H1 (cell line): ENCODE data around the gene PTPRG. TPM values are rescaled to one million over a fixed set of nuclear protein-coding genes. Genes with fewer than 3 reads are reported as not detected.
"Not testable (repeated sequence)": the region's sequence is repeated elsewhere in the genome, so short reads cannot be mapped to it uniquely, and the experiment has no call there.

ENCODE experiments used
- CTCF ChIA-PET: fragments of 300-600 bp; sonication (Branson Sonifier 250); formaldehyde crosslinking; loops from one replicate; lab custom pipeline; 2021; ENCODE audit not compliant: partially characterized antibody; lab: Charles Lee
- POLR2A ChIA-PET: fragments of 300-600 bp; sonication (Branson Sonifier 250); formaldehyde crosslinking; loops from one replicate; lab custom pipeline; 2021; ENCODE audit warnings: inconsistent platforms; ENCODE audit not compliant: partially characterized antibody; lab: Charles Lee
- DNase-seq, 2 experiments: peaks; one replicate each; pipeline versions ENCODE4 v3.0.0 to v3.0.0-alpha.2; 2010 to 2022; ENCODE audit warnings: low spot score in 2 of 2, low read depth in 1 of 2, mixed read lengths in 1 of 2
- FAIRE-seq: peaks from 2 replicates; lab custom pipeline; 2011; peaks lifted over from hg19 to GRCh38; lab: Jason Lieb, UNC
- H2AFZ ChIP-seq: 2 replicates; pipeline ENCODE4 v1.8.1; 2012; ENCODE audit warnings: low read length, inconsistent platforms
- H2AK5ac ChIP-seq: 2 replicates; pipeline ENCODE4 v1.6.1; 2013; ENCODE audit warnings: low read depth, low read length
- H2BK120ac ChIP-seq: replicated peaks from 2 replicates; pipeline ENCODE3; 2013; ENCODE audit warnings: low read depth, low read length, inconsistent platforms
- H2BK12ac ChIP-seq: 2 replicates; pipeline ENCODE4 v1.6.1; 2013; ENCODE audit warnings: low read depth, low read length
- H2BK15ac ChIP-seq: 2 replicates; pipeline ENCODE4 v1.6.1; 2013; ENCODE audit warnings: low read length
- H2BK20ac ChIP-seq: 2 replicates; pipeline ENCODE4 v1.6.1; 2013; ENCODE audit warnings: low read length
- H2BK5ac ChIP-seq: 2 replicates; pipeline ENCODE4 v1.6.1; 2013; ENCODE audit warnings: low read depth, low read length
- H3K14ac ChIP-seq: 2 replicates; pipeline ENCODE4 v1.6.1; 2013; ENCODE audit warnings: inconsistent platforms; ENCODE audit not compliant: insufficient read length
- H3K18ac ChIP-seq: 2 replicates; pipeline ENCODE4 v1.6.1; 2013; ENCODE audit warnings: low read length; ENCODE audit errors: extremely low read depth
- H3K23ac ChIP-seq: 2 replicates; pipeline ENCODE4 v1.6.1; 2013; ENCODE audit warnings: inconsistent platforms; ENCODE audit not compliant: insufficient read length
- H3K23me2 ChIP-seq: 2 replicates; pipeline ENCODE4 v1.6.1; 2013; ENCODE audit warnings: low read depth, low read length
- H3K27ac ChIP-seq: 2 replicates; pipeline ENCODE4 v1.6.1; 2011; ENCODE audit warnings: low read depth, low read length, inconsistent platforms
- H3K27me3 ChIP-seq, 4 experiments: replicated peaks in 1 of 4; 1 replicate in 1 of 4; 2 replicates in 3 of 4; pipeline versions ENCODE4 v1.6.1 to v1.8.1; 2011 to 2013; ENCODE audit warnings: low read length in 3 of 4, mild to moderate bottlenecking in 3 of 4, inconsistent platforms in 2 of 4, mixed read lengths in 2 of 4, moderate library complexity in 1 of 4; ENCODE audit not compliant: control insufficient read depth in 3 of 4, insufficient read depth in 3 of 4; ENCODE audit errors: extremely low read depth in 1 of 4
- H3K36me3 ChIP-seq, 4 experiments: 2 replicates each; pipeline versions ENCODE4 v1.6.1 to v1.8.1; 2011 to 2013; ENCODE audit warnings: mild to moderate bottlenecking in 4 of 4, low read length in 3 of 4, moderate library complexity in 2 of 4, control low read depth in 1 of 4, inconsistent platforms in 1 of 4; ENCODE audit not compliant: insufficient read depth in 4 of 4, control insufficient read depth in 2 of 4
- H3K4ac ChIP-seq: replicated peaks from 2 replicates; pipeline ENCODE3; 2013; ENCODE audit warnings: low read length, low read depth, mixed read lengths, inconsistent platforms; ENCODE audit not compliant: insufficient read length
- H3K4me1 ChIP-seq, 4 experiments: replicated peaks in 1 of 4; 1 replicate in 1 of 4; 2 replicates in 3 of 4; pipeline versions ENCODE4 v1.6.1 to v1.8.1; 2011 to 2013; ENCODE audit warnings: low read length in 3 of 4, inconsistent platforms in 2 of 4, mixed read lengths in 1 of 4; ENCODE audit not compliant: insufficient read depth in 4 of 4, control insufficient read depth in 3 of 4
- H3K4me2 ChIP-seq, 2 experiments: 2 replicates each; pipeline versions ENCODE4 v1.6.1 to v1.8.1; 2011 to 2013; ENCODE audit warnings: low read depth in 2 of 2, low read length in 2 of 2, control low read depth in 1 of 2, inconsistent platforms in 1 of 2, mild to moderate bottlenecking in 1 of 2; ENCODE audit not compliant: insufficient read depth in 1 of 2
- H3K4me3 ChIP-seq, 4 experiments: fragments of 200-600, 300-600 bp in 1 of 4; sonication (generic), shearing (Covaris generic), sonication (Bioruptor Twin) in 1 of 4; 2 replicates each; pipeline versions ENCODE4 v1.5.1 to v1.8.1; 2011 to 2016; ENCODE audit warnings: low read length in 4 of 4, low read depth in 3 of 4, control low read depth in 2 of 4, inconsistent platforms in 2 of 4, mild to moderate bottlenecking in 2 of 4, mixed read lengths in 1 of 4, moderate library complexity in 1 of 4; ENCODE audit not compliant: insufficient read depth in 2 of 4; ENCODE audit errors: extremely low read depth in 1 of 4
- H3K56ac ChIP-seq: replicated peaks from 2 replicates; pipeline ENCODE3; 2013; ENCODE audit warnings: low read depth, mild to moderate bottlenecking, mixed read lengths, low read length, inconsistent platforms; ENCODE audit not compliant: insufficient read length
- H3K79me1 ChIP-seq: 2 replicates; pipeline ENCODE4 v1.6.1; 2013; ENCODE audit warnings: low read depth, low read length, control low read depth
- H3K79me2 ChIP-seq, 2 experiments: 2 replicates each; pipeline versions ENCODE4 v1.6.1 to v1.8.1; 2012 to 2013; ENCODE audit warnings: low read length in 2 of 2, mild to moderate bottlenecking in 2 of 2, inconsistent platforms in 1 of 2; ENCODE audit not compliant: insufficient read depth in 2 of 2, control insufficient read depth in 1 of 2
- H3K9ac ChIP-seq, 4 experiments: replicated peaks in 1 of 4; 1 replicate in 1 of 4; 2 replicates in 3 of 4; pipeline versions ENCODE4 v1.6.1 to v1.8.1; 2011 to 2013; ENCODE audit warnings: low read depth in 3 of 4, low read length in 3 of 4, control low read depth in 2 of 4, mild to moderate bottlenecking in 2 of 4, moderate library complexity in 2 of 4, inconsistent platforms in 1 of 4; ENCODE audit errors: extremely low read depth in 1 of 4
- H3K9me3 ChIP-seq, 2 experiments: 2 replicates each; pipeline versions ENCODE4 v1.6.1 to v1.8.1; 2012 to 2013; ENCODE audit warnings: mild to moderate bottlenecking in 2 of 2, moderate library complexity in 2 of 2, control low read depth in 1 of 2, inconsistent platforms in 1 of 2, low read depth in 1 of 2, low read length in 1 of 2, mixed read lengths in 1 of 2; ENCODE audit not compliant: insufficient read depth in 2 of 2
- H4K20me1 ChIP-seq, 2 experiments: replicated peaks in 1 of 2; 2 replicates each; pipeline versions ENCODE3 to v1.8.1; 2011 to 2013; ENCODE audit warnings: inconsistent platforms in 2 of 2, low read length in 2 of 2, mild to moderate bottlenecking in 1 of 2; ENCODE audit not compliant: insufficient read depth in 2 of 2, control insufficient read depth in 1 of 2
- H4K5ac ChIP-seq: 2 replicates; pipeline ENCODE4 v1.6.1; 2013; ENCODE audit warnings: low read length, low read depth, mixed read lengths, inconsistent platforms; ENCODE audit not compliant: insufficient read length
- H4K8ac ChIP-seq: 2 replicates; pipeline ENCODE4 v1.8.0; 2013; ENCODE audit warnings: mild to moderate bottlenecking, moderate library complexity, low read length, inconsistent platforms; ENCODE audit not compliant: insufficient read depth; ENCODE audit errors: extremely low read depth
- H4K91ac ChIP-seq: replicated peaks from 2 replicates; pipeline ENCODE3; 2013; ENCODE audit warnings: low read length, mixed read lengths, inconsistent platforms; ENCODE audit not compliant: insufficient read length
- KDM1A ChIP-seq: fragments of 200-600, 300-600 bp; sonication (generic); IDR thresholded peaks from 2 replicates; pipeline ENCODE4 v1.7.1; 2016; ENCODE audit warnings: mild to moderate bottlenecking, low read length, borderline replicate concordance
- WGBS, 2 experiments: shearing (Covaris generic) in 1 of 2; methylation state at CpG; one replicate each; pipeline versions ENCODE4 v1.1.6 to v1.1.7; 2013 to 2015; ENCODE audit warnings: low lambda C conversion rate in 2 of 2, mixed read lengths in 2 of 2, inconsistent platforms in 1 of 2, low coverage in 1 of 2, missing lambda C conversion rate in 1 of 2; ENCODE audit not compliant: insufficient replicate concordance in 2 of 2, insufficient coverage in 1 of 2, insufficient read length in 1 of 2; ENCODE audit errors: extremely low coverage in 1 of 2, missing lambda C conversion rate in 1 of 2; 5-methylcytosine and 5-hydroxymethylcytosine counted together
- polyA plus RNA-seq, 7 experiments: library from polyadenylated mRNA; depleted of rRNA in 3 of 7; stranded (reverse) in 5 of 7; unstranded in 2 of 7; fragments of >200 nt in 5 of 7; fragments of 200-250 nt in 2 of 7; gene quantifications; 1 replicate in 5 of 7; 2 replicates in 1 of 7; 4 replicates in 1 of 7; pipeline versions ENCODE4 v1.2.1 to v1.2.3, GENCODE V29; 2011 to 2013; ENCODE audit warnings: missing spikeins in 2 of 7, mixed read lengths in 2 of 7
- total RNA-seq: library from RNA; stranded (reverse); fragmentation: NEBNext Ultra II Directional; extraction: Animal tissue kit (Norgen Biotek cat#: 25700); gene quantifications from 2 replicates; pipeline ENCODE4 v1.2.1, GENCODE V29; 2021

Gene PTPRG
- total and polyA plus RNA-seq, 2 of the 8 experiments (the other 6 are each of a cell fraction or from before 2014, with no cell fraction given): 23.3 to 96.2 TPM

GRCh38 chr3:62036726-62037125, 475.4 kb downstream of the PTPRG start:
- Histone ChIP-seq H3K4me2 (no peak overlapping the region), H2BK12ac (no peak overlapping the region), H3K4me3 (no peak overlapping the region), H2AFZ (no peak overlapping the region), H2BK5ac (no peak overlapping the region), H3K18ac (no peak overlapping the region), H2BK15ac (no peak overlapping the region), H3K14ac (no peak overlapping the region), H2AK5ac (no peak overlapping the region), H3K27me3 (no peaks in the 10 kb centered on the region), H3K27ac (no peak overlapping the region), H3K9me3 (no peaks in the 10 kb centered on the region), H3K4me1 (peaks cover 0 to 2% (median 0%) of the 10 kb centered on the region in 4 experiments; a peak in 1 of 7 replicates), H3K36me3 (no peaks in the 10 kb centered on the region), H3K56ac (no peak overlapping the region), H3K9ac (no peak overlapping the region), H4K20me1 (no peaks in the 10 kb centered on the region), H3K79me1 (no peaks in the 10 kb centered on the region; the same call in 1 of the 2 replicates), H3K4ac (no peak overlapping the region), H2BK120ac (no peak overlapping the region), H4K91ac (no peak overlapping the region), H4K5ac (no peak overlapping the region), H3K79me2 (peaks cover 0 to 8% of the 10 kb centered on the region in 2 experiments; a peak in 2 of 4 replicates), H3K23ac (no peak overlapping the region), H2BK20ac (no peak overlapping the region), H4K8ac (no peak overlapping the region), H3K23me2 (no peaks in the 10 kb centered on the region)
- FAIRE-seq (no peak), DNase-seq (no peak)
- ChIA-PET POLR2A (no interaction called here), CTCF (interaction anchor here (3.0 kb wide), 1 partner anchor 15 kb away, joined by 16 read pairs; no protein-coding TSS in a partner anchor)
- WGBS, 2 experiments: 93% methylated on average over 9 of the region's 9 CpGs; no CpG with 5 or more reads in 1 of the 2 experiments
- no peak for TF ChIP-seq KDM1A

DNA sequence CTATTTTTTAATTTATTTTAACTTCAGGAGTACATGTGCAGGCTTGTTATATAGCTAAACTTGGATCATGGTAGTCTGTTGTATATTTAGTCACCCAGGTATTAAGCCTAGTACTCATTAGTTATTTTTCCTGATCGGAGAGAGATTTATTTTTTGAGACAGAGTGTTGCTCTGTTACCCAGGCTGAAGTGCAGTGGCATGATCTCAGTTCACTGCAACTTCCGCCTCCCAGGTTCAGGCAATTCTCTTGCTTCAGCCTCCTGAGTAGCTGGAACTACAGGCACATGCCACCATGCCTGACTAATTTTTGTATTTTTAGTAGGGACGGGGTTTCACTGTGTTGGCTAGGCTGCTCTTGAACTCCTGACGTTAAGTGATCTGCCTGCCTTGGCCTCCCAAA, 477.4 kb downstream of the PTPRG start:
- not testable (repeated sequence) for H3K27me3 ChIP-seq, DNase-seq, H2BK120ac ChIP-seq, H3K79me2 ChIP-seq, H3K4me3 ChIP-seq, H4K5ac ChIP-seq, H2AFZ ChIP-seq, H2AK5ac ChIP-seq, H3K9ac ChIP-seq, H4K8ac ChIP-seq, H3K27ac ChIP-seq, H3K4ac ChIP-seq, FAIRE-seq, H4K91ac ChIP-seq, H3K23ac ChIP-seq, H2BK5ac ChIP-seq, H3K4me2 ChIP-seq, H2BK15ac ChIP-seq, H3K79me1 ChIP-seq, H3K18ac ChIP-seq, H3K23me2 ChIP-seq, H3K14ac ChIP-seq, H4K20me1 ChIP-seq, H3K56ac ChIP-seq, H3K36me3 ChIP-seq, H2BK12ac ChIP-seq, H3K9me3 ChIP-seq, H2BK20ac ChIP-seq, H3K4me1 ChIP-seq
- 96% methylated on average over 4 of the region's 4 CpGs; no CpG with 5 or more reads in 1 of the 2 experiments for WGBS, 2 experiments
- ChIA-PET CTCF (interaction anchor here (1.3 kb wide), 1 partner anchor 12 kb away, joined by 7 read pairs; no protein-coding TSS in a partner anchor), POLR2A (interaction anchor here (1.1 kb wide), 1 partner anchor 9 kb away, joined by 3 read pairs; no protein-coding TSS in a partner anchor)
